SK-N-SH (cell line): Measurements from ENCODE around the gene ERGIC2. TPM values are rescaled to one million over a fixed set of nuclear protein-coding genes. Genes with fewer than 3 reads are reported as not detected.

Experiments
- CTCF ChIA-PET: fragments of 300-600, 350-600 bp; formaldehyde crosslinking; extraction: SDS; loops from one replicate; lab custom pipeline; 2021; lab: Yijun Ruan, JAX
- POLR2A ChIA-PET: fragments of 350-600 bp; sonication (Branson Sonifier 250); formaldehyde crosslinking; extraction: SDS; loops from one replicate; lab custom pipeline; 2020; ENCODE audit warnings: antibody characterized with exemption, inconsistent platforms; lab: Yijun Ruan, JAX
- DNase-seq: peaks from one replicate; pipeline ENCODE4 v3.0.0; 2012
- H2AFZ ChIP-seq: fragments of 200-600 bp; sonication (generic); 2 replicates; pipeline ENCODE4 v1.8.1; 2016; ENCODE audit warnings: antibody characterized with exemption, mild to moderate bottlenecking, low read depth
- H3F3A ChIP-seq: fragments of 200-600 bp; sonication (generic); replicated peaks from 2 replicates; pipeline ENCODE3; 2016; ENCODE audit warnings: antibody characterized with exemption, mild to moderate bottlenecking; ENCODE audit not compliant: insufficient read depth
- H3K27ac ChIP-seq, 2 experiments: fragments of 200-500 bp in 1 of 2; fragments of 200-600 bp in 1 of 2; sonication (Bioruptor generic) in 1 of 2; sonication (generic), shearing (Covaris generic) in 1 of 2; 2 replicates each; pipeline versions ENCODE4 v1.5.1 to v1.6.1; 2014 to 2016; ENCODE audit warnings: low read depth in 2 of 2, inconsistent platforms in 1 of 2, low read length in 1 of 2, mild to moderate bottlenecking in 1 of 2, mixed read lengths in 1 of 2
- H3K27me3 ChIP-seq: fragments of 200-600 bp; sonication (generic), shearing (Covaris generic); 2 replicates; pipeline ENCODE4 v1.6.1; 2016; ENCODE audit warnings: mixed run types; ENCODE audit not compliant: insufficient read depth
- H3K36me3 ChIP-seq, 2 experiments: fragments of 200-500 bp in 1 of 2; fragments of 200-600 bp in 1 of 2; sonication (Bioruptor generic) in 1 of 2; sonication (generic) in 1 of 2; replicated peaks in 1 of 2; 2 replicates each; pipeline versions ENCODE3 to v1.5.1; 2014 to 2016; ENCODE audit warnings: low read length in 1 of 2, mild to moderate bottlenecking in 1 of 2; ENCODE audit not compliant: insufficient read depth in 2 of 2, control insufficient read depth in 1 of 2
- H3K4me1 ChIP-seq, 2 experiments: fragments of 200-500 bp in 1 of 2; fragments of 200-600 bp in 1 of 2; sonication (Bioruptor generic) in 1 of 2; sonication (generic), shearing (Covaris generic) in 1 of 2; 2 replicates each; pipeline versions ENCODE4 v1.5.1 to v1.6.1; 2014 to 2016; ENCODE audit warnings: low read depth in 1 of 2, low read length in 1 of 2, mixed run types in 1 of 2; ENCODE audit not compliant: insufficient read depth in 2 of 2, control insufficient read depth in 1 of 2
- H3K4me2 ChIP-seq: fragments of 200-600 bp; sonication (generic), shearing (Covaris generic); 2 replicates; pipeline ENCODE4 v1.6.1; 2017; ENCODE audit warnings: mixed run types
- H3K4me3 ChIP-seq, 2 experiments: fragments of 200-500 bp in 1 of 2; fragments of 200-600 bp in 1 of 2; sonication (Bioruptor generic) in 1 of 2; sonication (generic), shearing (Covaris generic) in 1 of 2; 2 replicates each; pipeline versions ENCODE4 v1.5.1 to v1.8.1; 2014 to 2016; ENCODE audit warnings: low read depth in 2 of 2, inconsistent platforms in 1 of 2, low read length in 1 of 2, mild to moderate bottlenecking in 1 of 2, mixed read lengths in 1 of 2, moderate library complexity in 1 of 2
- H3K79me2 ChIP-seq: fragments of 200-600 bp; sonication (generic); 2 replicates; pipeline ENCODE4 v1.8.1; 2017; ENCODE audit warnings: mild to moderate bottlenecking; ENCODE audit not compliant: insufficient read depth
- H3K9ac ChIP-seq: fragments of 200-600 bp; sonication (generic); 2 replicates; pipeline ENCODE4 v1.6.1; 2017; ENCODE audit warnings: mixed run types
- H3K9me2 ChIP-seq: fragments of 200-600 bp; sonication (generic); 2 replicates; pipeline ENCODE4 v1.6.1; 2017; ENCODE audit warnings: mixed run types
- H3K9me3 ChIP-seq: fragments of 200-600 bp; sonication (generic); 2 replicates; pipeline ENCODE4 v1.6.1; 2017; ENCODE audit warnings: mixed run types, mild to moderate bottlenecking, moderate library complexity
- H4K20me1 ChIP-seq: fragments of 200-600 bp; sonication (generic); 2 replicates; pipeline ENCODE4 v1.6.1; 2017; ENCODE audit warnings: mild to moderate bottlenecking, mixed run types; ENCODE audit not compliant: insufficient read depth
- CHD2 ChIP-seq: fragments of 150-350 bp; IDR thresholded peaks from 2 replicates; pipeline ENCODE4 v1.6.1; 2018; ENCODE audit warnings: low read length; ENCODE audit not compliant: partially characterized antibody
- ELF1 ChIP-seq: IDR thresholded peaks from 2 replicates; pipeline ENCODE4 v1.4.0; 2012
- EP300 ChIP-seq, 2 experiments: IDR thresholded peaks; 2 replicates each; pipeline versions ENCODE4 v1.4.0 to v1.6.1; 2012; ENCODE audit warnings: borderline replicate concordance in 1 of 2, low read depth in 1 of 2, low read length in 1 of 2
- EZH2phosphoT487 ChIP-seq: fragments of 200-600 bp; sonication (generic); IDR thresholded peaks from 2 replicates; pipeline ENCODE4 v1.6.1; 2017; ENCODE audit warnings: low read depth, mixed run types, mild to moderate bottlenecking, antibody characterized with exemption, moderate library complexity, borderline replicate concordance
- JUND ChIP-seq: IDR thresholded peaks from 2 replicates; pipeline ENCODE4 v1.4.0; 2012
- RAD21 ChIP-seq: IDR thresholded peaks from 2 replicates; pipeline ENCODE4 v1.6.1; 2012; ENCODE audit warnings: mild to moderate bottlenecking, low read length
- RXRA ChIP-seq: IDR thresholded peaks from 2 replicates; pipeline ENCODE4 v1.4.0; 2012; ENCODE audit warnings: low read depth, mild to moderate bottlenecking, borderline replicate concordance
- SIN3A ChIP-seq: IDR thresholded peaks from 2 replicates; pipeline ENCODE4 v1.6.1; 2012; ENCODE audit warnings: low read depth, mild to moderate bottlenecking, low read length, moderate library complexity, borderline replicate concordance
- ZBTB33 ChIP-seq: IDR thresholded peaks from 2 replicates; pipeline ENCODE4 v1.4.0; 2012; ENCODE audit warnings: low read depth, borderline replicate concordance
- WGBS: methylation state at CpG from one replicate; pipeline ENCODE4 v1.1.6; 2017; ENCODE audit warnings: low lambda C conversion rate; 5-methylcytosine and 5-hydroxymethylcytosine counted together
- polyA plus RNA-seq, 3 experiments: library from polyadenylated mRNA; depleted of rRNA; stranded (reverse); fragments of >200 nt; gene quantifications; 2 replicates each; pipeline ENCODE4 v1.2.3, GENCODE V29; 2012
- TF ChIP-seq, protein P1 (sequence below): IDR thresholded peaks from 2 replicates; pipeline ENCODE4 v1.4.0; 2012; ENCODE audit warnings: low read depth
- TF ChIP-seq, protein P2 (sequence below): IDR thresholded peaks from 2 replicates; pipeline ENCODE4; 2012
- TF ChIP-seq, protein P3 (sequence below): fragments of 150-350 bp; IDR thresholded peaks from 2 replicates; pipeline ENCODE4 v1.6.1; 2016; ENCODE audit warnings: mild to moderate bottlenecking, low read depth, low read length

The ERGIC2 gene
- polyA plus RNA-seq, 1 of the 3 experiments (the other 2 are of a cell fraction), result 22.1 TPM

- WGBS, result 71% methylated on average over 2 of the region's 2 CpGs
- H3K9ac ChIP-seq, result no peak overlapping the region
- POLR2A ChIA-PET, result interaction anchor here (0.6 kb wide), 1 partner anchor 832 kb away, joined by 3 read pairs; no protein-coding TSS in a partner anchor
Measured at GRCh38 chr12:29306682-29307081, 74.3 kb downstream of the ERGIC2 start.

More at GRCh38 chr12:29306682-29307081, 74.3 kb downstream of the ERGIC2 start:
- Histone ChIP-seq H3K79me2 (no peaks in the 10 kb centered on the region), H3K4me3 (no peak overlapping the region), H3K27ac (no peak overlapping the region), H3K9me2 (no peaks in the 10 kb centered on the region), H3K36me3 (no peaks in the 10 kb centered on the region)
- no peak for DNase-seq
- TF ChIP-seq CHD2, result no peak
- TF ChIP-seq EP300 (IDR thresholded peaks at IDR 0.05; ENCODE audit: borderline replicate concordance in 1 of 2, low read depth in 1 of 2, low read length in 1 of 2), result no peak
- no peak for TF ChIP-seq SIN3A
- TF ChIP-seq, protein P1, sequence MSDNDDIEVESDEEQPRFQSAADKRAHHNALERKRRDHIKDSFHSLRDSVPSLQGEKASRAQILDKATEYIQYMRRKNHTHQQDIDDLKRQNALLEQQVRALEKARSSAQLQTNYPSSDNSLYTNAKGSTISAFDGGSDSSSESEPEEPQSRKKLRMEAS, result no peak
- TF ChIP-seq ELF1, result no peak
- TF ChIP-seq RXRA, result no peak
- no peak for TF ChIP-seq RAD21
- no peak for TF ChIP-seq ZBTB33
- TF ChIP-seq JUND, result no peak
- TF ChIP-seq, protein P2, sequence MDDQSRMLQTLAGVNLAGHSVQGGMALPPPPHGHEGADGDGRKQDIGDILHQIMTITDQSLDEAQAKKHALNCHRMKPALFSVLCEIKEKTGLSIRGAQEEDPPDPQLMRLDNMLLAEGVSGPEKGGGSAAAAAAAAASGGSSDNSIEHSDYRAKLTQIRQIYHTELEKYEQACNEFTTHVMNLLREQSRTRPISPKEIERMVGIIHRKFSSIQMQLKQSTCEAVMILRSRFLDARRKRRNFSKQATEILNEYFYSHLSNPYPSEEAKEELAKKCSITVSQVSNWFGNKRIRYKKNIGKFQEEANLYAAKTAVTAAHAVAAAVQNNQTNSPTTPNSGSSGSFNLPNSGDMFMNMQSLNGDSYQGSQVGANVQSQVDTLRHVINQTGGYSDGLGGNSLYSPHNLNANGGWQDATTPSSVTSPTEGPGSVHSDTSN, result no peak
- TF ChIP-seq EZH2phosphoT487, result no peak
- TF ChIP-seq, protein P3, sequence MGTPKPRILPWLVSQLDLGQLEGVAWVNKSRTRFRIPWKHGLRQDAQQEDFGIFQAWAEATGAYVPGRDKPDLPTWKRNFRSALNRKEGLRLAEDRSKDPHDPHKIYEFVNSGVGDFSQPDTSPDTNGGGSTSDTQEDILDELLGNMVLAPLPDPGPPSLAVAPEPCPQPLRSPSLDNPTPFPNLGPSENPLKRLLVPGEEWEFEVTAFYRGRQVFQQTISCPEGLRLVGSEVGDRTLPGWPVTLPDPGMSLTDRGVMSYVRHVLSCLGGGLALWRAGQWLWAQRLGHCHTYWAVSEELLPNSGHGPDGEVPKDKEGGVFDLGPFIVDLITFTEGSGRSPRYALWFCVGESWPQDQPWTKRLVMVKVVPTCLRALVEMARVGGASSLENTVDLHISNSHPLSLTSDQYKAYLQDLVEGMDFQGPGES, result no peak
- TF ChIP-seq, all 33 proteins: peak for 0
- H3F3A ChIP-seq, result no peaks in the 10 kb centered on the region
- no peaks in the 10 kb centered on the region; a peak in 1 of 4 replicates for H3K4me1 ChIP-seq
- CTCF ChIA-PET, result interaction anchor here (0.8 to 5.6 kb wide), 4 partner anchors 11 to 233 kb away, joined by 3 to 36 read pairs (median 5); no protein-coding TSS in a partner anchor
- no peak overlapping the region for H2AFZ ChIP-seq
- no peaks in the 10 kb centered on the region for H3K9me3 ChIP-seq
- no peaks in the 10 kb centered on the region for H3K27me3 ChIP-seq
- H4K20me1 ChIP-seq, result no peaks in the 10 kb centered on the region
- no peak overlapping the region for H3K4me2 ChIP-seq
